ENCODE data around the gene CNIH3. TPM values are rescaled to one million over a fixed set of nuclear protein-coding genes. Genes with fewer than 3 reads are reported as not detected.

The CNIH3 gene
- total RNA-seq, 4 donors from 2014 or later: 0.68 to 1.1 TPM; not detected in 2

- in situ Hi-C loops (cut with MboI; ENCODE audit: low pct_ligation_motif_present in 1 of 4, low pct_unique_long_range_greater_than_20kb in 1 of 4, low sequenced_read_pairs in 3 of 4) (no loop called here), intact Hi-C loops (cut with DNase I; ENCODE audit: low total_unique reads) (no loop called here)
- no peak overlapping the region for H3K27ac ChIP-seq
- no peak for DNase-seq
- no peaks in the 10 kb centered on the region for H3K9me3 ChIP-seq
- H3K4me1 ChIP-seq: no peaks in the 10 kb centered on the region
- TF ChIP-seq EP300 (IDR thresholded peaks at IDR 0.05; ENCODE audit: low read depth) (no peak), POLR2AphosphoS5 (IDR thresholded peaks at IDR 0.05) (no peak), POLR2A (IDR thresholded peaks at IDR 0.05) (no peak), CTCF (IDR thresholded peaks at IDR 0.05) (no peak)
- 33 to 42% methylated on average over 2 of the region's 2 CpGs for WGBS, 2 donors (ENCODE audit: low coverage in 1 of 2)
- H3K36me3 ChIP-seq: no peaks in the 10 kb centered on the region
- no peak overlapping the region for H3K4me3 ChIP-seq
- no peaks in the 10 kb centered on the region for H3K27me3 ChIP-seq
These were observed 161.1 kb downstream of the CNIH3 start for GRCh38 chr1:224777180-224777579.

GRCh38 chr1:224779536-224779935 lies 163.4 kb downstream of the CNIH3 start:
- no peak overlapping the region for H3K27ac ChIP-seq
- no peak overlapping the region for H3K4me3 ChIP-seq
- intact Hi-C loops (cut with DNase I; ENCODE audit: low total_unique reads): no loop called here
- TF ChIP-seq EP300 (IDR thresholded peaks at IDR 0.05; ENCODE audit: low read depth): no peak
- TF ChIP-seq CTCF (IDR thresholded peaks at IDR 0.05): no peak
- no peak for TF ChIP-seq POLR2A (IDR thresholded peaks at IDR 0.05)
- TF ChIP-seq POLR2AphosphoS5 (IDR thresholded peaks at IDR 0.05): no peak
- peaks cover 0 to 8% (median 4%) of the 10 kb centered on the region in 4 donors for H3K4me1 ChIP-seq
- in situ Hi-C loops (cut with MboI; ENCODE audit: low pct_ligation_motif_present in 1 of 4, low pct_unique_long_range_greater_than_20kb in 1 of 4, low sequenced_read_pairs in 3 of 4): no loop called here
- no peaks in the 10 kb centered on the region for H3K9me3 ChIP-seq
- H3K27me3 ChIP-seq: no peaks in the 10 kb centered on the region
- H3K36me3 ChIP-seq: no peaks in the 10 kb centered on the region
- DNase-seq: no peak

DNA sequence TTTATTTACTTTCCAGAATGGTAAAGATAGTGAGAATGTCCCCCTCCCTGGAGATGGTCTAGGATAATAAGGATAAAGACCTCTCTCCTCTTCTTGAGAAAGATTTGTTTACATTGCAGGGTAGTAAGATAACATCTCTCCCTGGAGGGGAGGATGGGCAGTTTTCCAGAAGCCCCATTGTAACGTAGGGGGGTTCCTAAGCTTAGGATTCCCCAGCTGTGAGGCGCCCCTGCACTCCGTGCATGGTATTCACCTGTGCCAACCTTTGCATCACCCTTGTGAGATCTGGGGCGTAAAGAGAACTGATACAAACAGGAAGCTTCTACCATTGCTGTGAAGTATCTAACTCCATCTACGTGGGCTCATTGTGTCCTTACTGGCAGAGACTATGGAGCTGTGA lies 164.6 kb downstream of the CNIH3 start:
- Histone ChIP-seq H3K27me3 (no peaks in the 10 kb centered on the region), H3K9me3 (no peaks in the 10 kb centered on the region), H3K4me1 (peaks cover 0 to 20% (median 9%) of the 10 kb centered on the region in 4 donors), H3K27ac (no peak overlapping the region), H3K4me3 (no peak overlapping the region), H3K36me3 (no peaks in the 10 kb centered on the region)
- WGBS, 2 donors (ENCODE audit: low coverage in 1 of 2): 53 to 80% methylated on average over 3 to 5 of the region's 5 CpGs
- TF ChIP-seq POLR2AphosphoS5 (IDR thresholded peaks at IDR 0.05) (no peak), EP300 (IDR thresholded peaks at IDR 0.05; ENCODE audit: low read depth) (no peak), CTCF (IDR thresholded peaks at IDR 0.05) (no peak), POLR2A (IDR thresholded peaks at IDR 0.05) (no peak)
- no peak for DNase-seq
- intact Hi-C loops (cut with DNase I; ENCODE audit: low total_unique reads): no loop called here
- in situ Hi-C loops (cut with MboI; ENCODE audit: low pct_ligation_motif_present in 1 of 4, low pct_unique_long_range_greater_than_20kb in 1 of 4, low sequenced_read_pairs in 3 of 4): no loop called here

DNA sequence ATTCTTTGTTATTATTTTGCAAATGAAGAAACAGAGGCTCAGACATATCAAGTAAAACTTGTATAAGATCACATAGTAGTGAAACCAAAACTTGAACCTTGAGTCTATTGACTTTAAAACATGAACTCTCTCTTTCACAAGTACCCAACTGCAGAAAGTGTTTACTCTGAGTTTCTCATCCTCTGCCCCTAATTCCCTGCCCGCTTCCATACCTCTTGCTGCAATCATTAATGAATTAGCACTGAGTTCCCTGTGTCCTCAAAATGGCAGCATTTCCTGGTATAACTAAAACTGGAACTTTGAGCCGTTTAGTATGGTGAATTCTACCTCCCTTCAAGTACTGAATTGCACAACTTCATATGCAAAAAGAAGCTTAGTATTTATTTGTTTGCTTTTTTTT lies 165.7 kb downstream of the CNIH3 start:
- H3K27me3 ChIP-seq: no peaks in the 10 kb centered on the region
- 40 to 55% methylated on average over 2 of the region's 2 CpGs for WGBS, 2 donors (ENCODE audit: low coverage in 1 of 2)
- H3K9me3 ChIP-seq: no peaks in the 10 kb centered on the region
- H3K4me3 ChIP-seq: no peak overlapping the region
- H3K36me3 ChIP-seq: no peaks in the 10 kb centered on the region
- in situ Hi-C loops (cut with MboI; ENCODE audit: low pct_ligation_motif_present in 1 of 4, low pct_unique_long_range_greater_than_20kb in 1 of 4, low sequenced_read_pairs in 3 of 4): no loop called here
- peaks cover 0 to 25% (median 14%) of the 10 kb centered on the region in 4 donors for H3K4me1 ChIP-seq
- TF ChIP-seq EP300 (IDR thresholded peaks at IDR 0.05; ENCODE audit: low read depth) (no peak), POLR2A (IDR thresholded peaks at IDR 0.05) (no peak), POLR2AphosphoS5 (IDR thresholded peaks at IDR 0.05) (no peak), CTCF (IDR thresholded peaks at IDR 0.05) (no peak)
- H3K27ac ChIP-seq: no peak overlapping the region
- intact Hi-C loops (cut with DNase I; ENCODE audit: low total_unique reads): no loop called here
- no peak for DNase-seq
